NCI-H2196 treated with DMSO at 0.1 percent for 48 hours (cell line): ENCODE results near the gene TRA2A.
"Not testable (repeated sequence)": the region's sequence is repeated elsewhere in the genome, so short reads cannot be mapped to it uniquely, and the experiment has no call there.

Source experiments
- DNase-seq: peaks from one replicate; lab custom pipeline; 2025; ENCODE audit not compliant: unreplicated experiment; lab: John Stamatoyannopoulos, UW

Gene TRA2A

GRCh38 chr7:23531794-23532489, at the start of gene TRA2A:
TRA2A (minus strand) TSS chr7:23531981; CDS start chr7:23531824, 157 bp downstream.
- peak; percentile 84 for DNase-seq

DNA sequence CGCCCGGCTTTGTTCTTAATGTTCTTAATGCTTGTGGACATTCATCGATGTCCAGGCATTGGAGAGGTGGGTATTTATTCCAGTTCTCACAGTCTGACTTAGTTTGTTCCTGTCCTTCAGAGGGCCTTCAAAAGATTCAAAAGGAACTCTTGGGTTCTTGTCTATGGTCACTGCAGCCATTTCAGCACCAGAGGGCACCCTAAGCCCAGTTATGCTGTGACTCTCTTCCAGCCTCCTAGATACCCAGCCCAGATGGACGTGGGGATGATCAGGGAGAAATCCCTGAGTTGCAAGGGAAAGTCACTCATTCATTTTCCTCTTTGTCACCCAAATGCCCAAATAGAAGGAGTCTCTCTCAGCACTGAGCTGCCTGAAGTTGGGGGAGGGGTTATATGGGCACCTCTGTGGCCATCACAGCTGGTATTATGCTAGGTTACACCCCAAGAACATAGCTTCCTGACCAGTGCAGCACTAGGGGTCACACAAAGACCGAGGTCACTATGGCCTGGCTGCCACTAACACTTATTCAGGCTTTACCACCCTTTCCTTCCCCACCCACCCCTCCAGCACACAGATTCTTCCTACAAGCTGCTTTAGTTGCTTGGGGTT, 38.9 kb upstream of the TRA2A start:
- DNase-seq, result peak; percentile 44

- DNase-seq, result no peak
Observed at GRCh38 chr7:23558303-23558702, 26.5 kb upstream of the TRA2A start.

- DNase-seq, result no peak
Observed at GRCh38 chr7:23547662-23548061, 15.9 kb upstream of the TRA2A start.

DNA sequence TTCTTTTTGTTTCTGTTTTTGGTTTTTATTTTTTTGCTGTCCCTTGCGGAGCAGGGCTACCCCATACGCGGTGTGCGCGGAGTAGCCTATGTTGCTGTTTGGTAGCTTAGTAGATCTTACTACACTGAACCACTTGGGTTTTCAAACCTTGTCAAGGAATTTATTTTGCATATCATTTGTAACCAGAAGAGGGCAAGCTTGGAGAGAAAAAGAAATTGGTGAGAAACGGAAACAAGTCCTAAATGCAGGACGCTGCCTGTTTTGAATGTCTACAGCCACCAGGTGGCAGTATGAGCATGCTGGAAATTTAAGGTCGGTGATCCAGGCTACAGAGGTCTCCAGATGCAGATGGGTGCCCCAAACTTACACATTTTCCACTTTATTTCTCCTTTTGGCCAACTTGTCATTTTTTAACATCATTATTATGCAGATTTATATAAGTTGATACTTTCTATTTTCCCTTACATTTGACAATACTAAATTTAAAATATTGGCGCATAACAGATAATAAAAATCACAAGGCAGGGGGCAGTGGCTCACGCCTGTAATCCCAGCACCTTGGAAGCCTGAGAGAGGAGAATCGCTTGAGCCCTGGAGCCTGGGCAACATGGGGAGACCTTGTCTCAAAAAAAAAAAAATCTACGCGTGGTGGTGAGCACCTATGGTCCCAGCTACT, 15.3 kb upstream of the TRA2A start:
- peak; percentile 77 for DNase-seq

GRCh38 chr7:23545493-23545892, 13.7 kb upstream of the TRA2A start:
- no peak for DNase-seq

DNA sequence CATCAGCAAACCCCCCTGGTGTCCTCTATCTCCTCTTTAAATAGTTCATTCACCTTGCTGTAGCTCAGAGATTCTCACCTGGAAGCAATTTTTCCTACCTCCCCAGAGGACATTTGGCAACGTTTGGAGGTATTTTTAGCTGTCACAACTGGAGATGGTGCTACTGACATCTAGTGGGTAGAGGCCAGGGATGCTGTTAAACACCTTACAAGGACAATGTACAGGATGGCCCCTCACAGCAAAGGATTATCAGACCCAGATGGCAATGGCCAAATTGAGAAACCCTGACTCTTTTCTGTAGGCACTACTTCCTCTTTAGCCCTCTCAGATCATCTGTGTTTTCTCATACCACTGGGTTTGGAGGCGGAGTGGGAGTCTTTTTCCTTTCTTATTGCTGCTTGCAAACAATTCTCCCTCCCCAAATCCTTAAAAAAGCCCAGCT, 13.2 kb upstream of the TRA2A start:
- DNase-seq, result peak; percentile 32

DNA sequence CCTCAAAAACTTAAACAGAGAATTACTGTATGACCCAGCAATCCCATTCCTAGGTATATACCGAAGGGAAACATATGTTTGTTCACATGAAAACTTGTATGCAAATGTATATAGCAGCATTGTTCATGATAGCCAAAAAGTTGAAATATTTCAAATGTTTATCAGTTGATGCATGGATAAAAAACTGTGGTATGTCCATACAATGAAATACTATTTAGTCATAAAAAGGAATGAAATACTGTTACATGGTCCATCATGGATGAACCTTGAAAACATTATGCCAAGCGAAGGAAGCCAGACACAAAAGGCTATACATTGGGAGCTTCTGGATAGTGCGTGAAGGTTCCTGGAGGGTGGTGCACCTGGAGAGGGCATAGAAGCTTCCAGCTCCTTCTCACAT, 11.0 kb upstream of the TRA2A start:
- no peak for DNase-seq

DNA sequence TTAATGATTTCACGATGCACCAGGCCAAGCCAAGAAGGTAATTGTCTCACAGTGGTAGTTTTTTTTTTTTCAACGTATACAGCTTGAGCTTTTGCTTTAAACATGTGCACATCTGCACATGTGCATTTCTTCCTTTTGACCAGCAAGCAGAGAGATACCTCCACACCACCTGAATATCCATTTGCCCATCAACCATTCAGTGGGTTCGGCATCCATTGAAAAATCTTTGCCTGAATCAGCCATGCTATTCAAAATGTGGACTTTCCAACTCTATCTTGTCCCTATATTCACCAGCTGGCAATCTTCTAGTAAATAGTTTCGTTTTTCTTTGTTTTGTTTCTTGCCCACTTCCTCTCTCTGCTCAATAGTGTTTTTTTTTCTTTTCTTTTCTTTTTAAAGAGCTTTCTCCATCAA, 7.7 kb upstream of the TRA2A start:
- DNase-seq, result no peak

GRCh38 chr7:23538301-23538700, 6.5 kb upstream of the TRA2A start:
- DNase-seq, result no peak

DNA sequence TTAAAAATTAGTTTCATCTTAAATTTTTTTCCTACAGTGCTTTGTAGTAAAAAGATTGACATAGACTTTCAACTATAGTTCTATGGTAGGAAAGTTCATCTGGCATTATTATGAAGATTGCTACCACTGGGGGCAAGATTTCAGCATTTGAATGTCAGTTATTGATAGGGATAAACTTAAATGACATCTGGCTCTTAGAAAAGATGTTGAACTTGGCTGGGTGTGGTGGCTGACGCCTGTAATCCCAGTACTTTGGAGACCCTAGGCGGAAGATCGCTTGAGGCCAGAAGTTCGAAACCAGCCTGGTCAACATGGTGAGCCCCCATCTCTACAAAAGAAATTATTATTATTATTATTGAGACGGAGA, 1.4 kb upstream of the TRA2A start:
- DNase-seq, result no peak

GRCh38 chr7:23532490-23533237, 883 bp upstream of the TRA2A start:
- DNase-seq, result no peak

DNA sequence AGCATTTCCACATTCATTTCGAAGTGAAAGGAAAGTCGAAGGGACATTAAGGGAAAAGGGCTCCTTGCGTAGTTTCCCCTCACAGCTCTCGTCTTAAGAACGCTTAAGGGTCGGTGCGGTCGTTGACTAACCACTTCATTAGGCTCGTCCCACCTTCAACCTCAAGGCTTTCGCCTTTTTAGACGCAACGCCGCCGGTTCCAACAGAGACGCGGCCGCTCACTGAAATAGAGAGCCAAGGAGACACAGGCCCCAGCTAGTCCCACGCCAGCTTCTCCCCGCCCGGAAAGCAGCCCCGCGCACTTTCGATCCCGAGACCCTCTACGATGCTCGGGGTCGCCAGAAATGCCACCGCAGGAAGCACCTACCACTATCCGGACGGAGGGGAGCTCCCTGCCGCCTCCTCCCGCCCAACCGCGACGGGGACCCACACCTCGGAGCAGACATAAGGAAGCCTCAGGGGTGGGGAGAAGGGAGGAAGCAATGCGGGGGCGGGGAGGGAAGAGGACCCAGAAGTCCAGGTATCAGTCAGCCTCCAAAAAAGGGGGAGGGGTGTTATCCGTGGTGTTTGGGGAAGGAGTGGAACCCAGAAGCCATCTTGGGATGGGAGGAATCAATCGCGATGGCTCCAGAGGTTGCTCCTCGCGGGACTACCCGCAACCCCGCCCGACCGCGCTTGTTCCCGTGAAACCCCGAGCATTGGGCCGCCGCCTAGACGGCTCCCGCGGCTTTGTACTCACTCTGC, 559 bp downstream of the TRA2A start:
- no peak for DNase-seq

GRCh38 chr7:23530405-23530804, 1.4 kb downstream of the TRA2A start:
- DNase-seq, result no peak

GRCh38 chr7:23529262-23529859, 2.4 kb downstream of the TRA2A start:
- DNase-seq, result no peak

- not testable (repeated sequence) for DNase-seq
Observed at GRCh38 chr7:23525611-23526010, 6.2 kb downstream of the TRA2A start.

DNA sequence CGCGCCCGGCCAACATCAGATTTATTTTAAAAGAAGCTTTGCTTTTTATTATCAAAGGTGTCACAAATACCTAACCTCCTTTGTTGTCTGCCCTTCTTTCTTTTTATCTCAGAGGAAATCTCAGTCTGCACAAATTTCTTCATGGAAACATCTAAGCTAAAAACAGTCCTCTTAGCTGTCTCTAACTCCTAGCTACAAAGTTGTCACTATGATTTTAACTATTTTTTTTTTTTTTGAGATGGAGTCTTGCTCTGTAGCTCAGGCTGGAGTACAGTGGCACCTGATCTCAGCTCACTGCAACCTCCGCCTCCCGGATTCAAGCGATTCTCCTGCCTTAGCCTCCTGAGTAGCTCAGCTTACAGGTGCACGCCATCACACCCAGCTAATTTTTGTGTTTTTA, 7.3 kb downstream of the TRA2A start:
- no peak for DNase-seq

- DNase-seq, result no peak
Observed at GRCh38 chr7:23523486-23524075, 8.2 kb downstream of the TRA2A start.

- DNase-seq, result no peak
Observed at GRCh38 chr7:23520582-23520981, 11.2 kb downstream of the TRA2A start.

- no peak for DNase-seq
Observed at GRCh38 chr7:23514755-23515154, 17.0 kb downstream of the TRA2A start.
